ENCODE data around the gene MOB3B.

GRCh38 chr9:27527702-27528075 is 1.9 kb downstream of the MOB3B start:
- TF ChIP-seq, protein P1, sequence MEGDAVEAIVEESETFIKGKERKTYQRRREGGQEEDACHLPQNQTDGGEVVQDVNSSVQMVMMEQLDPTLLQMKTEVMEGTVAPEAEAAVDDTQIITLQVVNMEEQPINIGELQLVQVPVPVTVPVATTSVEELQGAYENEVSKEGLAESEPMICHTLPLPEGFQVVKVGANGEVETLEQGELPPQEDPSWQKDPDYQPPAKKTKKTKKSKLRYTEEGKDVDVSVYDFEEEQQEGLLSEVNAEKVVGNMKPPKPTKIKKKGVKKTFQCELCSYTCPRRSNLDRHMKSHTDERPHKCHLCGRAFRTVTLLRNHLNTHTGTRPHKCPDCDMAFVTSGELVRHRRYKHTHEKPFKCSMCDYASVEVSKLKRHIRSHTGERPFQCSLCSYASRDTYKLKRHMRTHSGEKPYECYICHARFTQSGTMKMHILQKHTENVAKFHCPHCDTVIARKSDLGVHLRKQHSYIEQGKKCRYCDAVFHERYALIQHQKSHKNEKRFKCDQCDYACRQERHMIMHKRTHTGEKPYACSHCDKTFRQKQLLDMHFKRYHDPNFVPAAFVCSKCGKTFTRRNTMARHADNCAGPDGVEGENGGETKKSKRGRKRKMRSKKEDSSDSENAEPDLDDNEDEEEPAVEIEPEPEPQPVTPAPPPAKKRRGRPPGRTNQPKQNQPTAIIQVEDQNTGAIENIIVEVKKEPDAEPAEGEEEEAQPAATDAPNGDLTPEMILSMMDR (IDR thresholded peaks at IDR 0.05), result no peak
- TF ChIP-seq SIN3A (IDR thresholded peaks at IDR 0.05; ENCODE audit: borderline replicate concordance, insufficient read depth, low read depth, low read length), result no peak
- TF ChIP-seq, protein P2, sequence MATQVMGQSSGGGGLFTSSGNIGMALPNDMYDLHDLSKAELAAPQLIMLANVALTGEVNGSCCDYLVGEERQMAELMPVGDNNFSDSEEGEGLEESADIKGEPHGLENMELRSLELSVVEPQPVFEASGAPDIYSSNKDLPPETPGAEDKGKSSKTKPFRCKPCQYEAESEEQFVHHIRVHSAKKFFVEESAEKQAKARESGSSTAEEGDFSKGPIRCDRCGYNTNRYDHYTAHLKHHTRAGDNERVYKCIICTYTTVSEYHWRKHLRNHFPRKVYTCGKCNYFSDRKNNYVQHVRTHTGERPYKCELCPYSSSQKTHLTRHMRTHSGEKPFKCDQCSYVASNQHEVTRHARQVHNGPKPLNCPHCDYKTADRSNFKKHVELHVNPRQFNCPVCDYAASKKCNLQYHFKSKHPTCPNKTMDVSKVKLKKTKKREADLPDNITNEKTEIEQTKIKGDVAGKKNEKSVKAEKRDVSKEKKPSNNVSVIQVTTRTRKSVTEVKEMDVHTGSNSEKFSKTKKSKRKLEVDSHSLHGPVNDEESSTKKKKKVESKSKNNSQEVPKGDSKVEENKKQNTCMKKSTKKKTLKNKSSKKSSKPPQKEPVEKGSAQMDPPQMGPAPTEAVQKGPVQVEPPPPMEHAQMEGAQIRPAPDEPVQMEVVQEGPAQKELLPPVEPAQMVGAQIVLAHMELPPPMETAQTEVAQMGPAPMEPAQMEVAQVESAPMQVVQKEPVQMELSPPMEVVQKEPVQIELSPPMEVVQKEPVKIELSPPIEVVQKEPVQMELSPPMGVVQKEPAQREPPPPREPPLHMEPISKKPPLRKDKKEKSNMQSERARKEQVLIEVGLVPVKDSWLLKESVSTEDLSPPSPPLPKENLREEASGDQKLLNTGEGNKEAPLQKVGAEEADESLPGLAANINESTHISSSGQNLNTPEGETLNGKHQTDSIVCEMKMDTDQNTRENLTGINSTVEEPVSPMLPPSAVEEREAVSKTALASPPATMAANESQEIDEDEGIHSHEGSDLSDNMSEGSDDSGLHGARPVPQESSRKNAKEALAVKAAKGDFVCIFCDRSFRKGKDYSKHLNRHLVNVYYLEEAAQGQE (IDR thresholded peaks at IDR 0.05; ENCODE audit: insufficient read depth in 1 of 2, low read depth in 2 of 2, low read length in 1 of 2), result no peak

Data from Panc1 (cell line).